HEK293 (cell line): ENCODE measurements around the gene CLDN24.

ENCODE experiments used
- CTCF ChIP-seq: fragments of 450-650 bp; formaldehyde crosslinking; IDR thresholded peaks from 2 replicates; pipeline ENCODE4 v1.5.1; 2016; ENCODE audit warnings: missing biosample characterization, missing genetic modification characterization
- FEZF1 ChIP-seq: fragments of 450-650 bp; formaldehyde crosslinking; IDR thresholded peaks from 2 replicates; pipeline ENCODE4 v1.5.1; 2016; ENCODE audit warnings: missing biosample characterization, missing genetic modification characterization
- KLF9 ChIP-seq: fragments of 450-650 bp; formaldehyde crosslinking; IDR thresholded peaks from 2 replicates; pipeline ENCODE4 v1.5.1; 2016; ENCODE audit warnings: missing biosample characterization, missing genetic modification characterization, low read depth
- ZNF140 ChIP-seq: fragments of 450-650 bp; formaldehyde crosslinking; IDR thresholded peaks from 2 replicates; pipeline ENCODE4 v1.5.1; 2016; ENCODE audit warnings: missing biosample characterization, missing genetic modification characterization
- ZNF335 ChIP-seq: fragments of 450-650 bp; formaldehyde crosslinking; conservative IDR thresholded peaks from 2 replicates; pipeline ENCODE4 v1.5.1; 2016; ENCODE audit warnings: missing biosample characterization, missing genetic modification characterization
- ZNF404 ChIP-seq: fragments of 450-650 bp; formaldehyde crosslinking; IDR thresholded peaks from 2 replicates; pipeline ENCODE4 v1.5.1; 2017; ENCODE audit warnings: missing biosample characterization, missing genetic modification characterization
- ZNF488 ChIP-seq: fragments of 450-650 bp; formaldehyde crosslinking; IDR thresholded peaks from 2 replicates; pipeline ENCODE4 v1.5.1; 2016; ENCODE audit warnings: missing biosample characterization, missing genetic modification characterization
- ZNF530 ChIP-seq: fragments of 450-650 bp; formaldehyde crosslinking; IDR thresholded peaks from 2 replicates; pipeline ENCODE4 v1.5.1; 2016; ENCODE audit warnings: low read depth, missing biosample characterization, missing genetic modification characterization

- TF ChIP-seq CTCF = no peak
- TF ChIP-seq KLF9 (tag by site-specific recombination) = no peak
- TF ChIP-seq ZNF488 (tag by site-specific recombination) = no peak
- TF ChIP-seq ZNF404 (tag by site-specific recombination) = no peak
- no peak for TF ChIP-seq ZNF140 (tag by site-specific recombination)
- no peak for TF ChIP-seq FEZF1 (tag by site-specific recombination)
- no peak for TF ChIP-seq ZNF335
- no peak for TF ChIP-seq ZNF530
Observed at GRCh38 chr4:183345261-183345660, 23.0 kb upstream of the CLDN24 start.
